Epithelial cell of esophagus (primary cell): Measurements from ENCODE around the gene GRIA3.

Source experiments
- DNase-seq: peaks from one replicate; pipeline ENCODE4 v3.0.0; 2010; ENCODE audit warnings: low read depth
- H3K4me3 ChIP-seq: 2 replicates; pipeline ENCODE4 v1.5.1; 2011; ENCODE audit warnings: mild to moderate bottlenecking, low read length, control low read depth
- CTCF ChIP-seq: IDR thresholded peaks from 2 replicates; pipeline ENCODE4 v1.5.1; 2011; ENCODE audit warnings: low read depth, mild to moderate bottlenecking, low read length, control low read depth, inconsistent platforms; ENCODE audit not compliant: insufficient read depth; ENCODE audit errors: missing control alignments

The GRIA3 gene

GRCh38 chrX:123260920-123261418 is 76.9 kb downstream of the GRIA3 start:
- TF ChIP-seq CTCF = no peak
- no peak for DNase-seq
- H3K4me3 ChIP-seq = no peak overlapping the region

GRCh38 chrX:123263270-123263669 is 79.2 kb downstream of the GRIA3 start:
- no peak for TF ChIP-seq CTCF
- DNase-seq = no peak
- no peak overlapping the region for H3K4me3 ChIP-seq

GRCh38 chrX:123263747-123264146 is 79.7 kb downstream of the GRIA3 start:
- no peak overlapping the region for H3K4me3 ChIP-seq
- DNase-seq = no peak
- no peak for TF ChIP-seq CTCF

GRCh38 chrX:123267220-123267619 is 83.1 kb downstream of the GRIA3 start:
- peak; percentile 10 for DNase-seq
- TF ChIP-seq CTCF = no peak
- no peak overlapping the region for H3K4me3 ChIP-seq

- TF ChIP-seq CTCF = no peak
- H3K4me3 ChIP-seq = no peak overlapping the region
- DNase-seq = peak; percentile 1
These were observed 87.8 kb downstream of the GRIA3 start for GRCh38 chrX:123271902-123272301.

DNA sequence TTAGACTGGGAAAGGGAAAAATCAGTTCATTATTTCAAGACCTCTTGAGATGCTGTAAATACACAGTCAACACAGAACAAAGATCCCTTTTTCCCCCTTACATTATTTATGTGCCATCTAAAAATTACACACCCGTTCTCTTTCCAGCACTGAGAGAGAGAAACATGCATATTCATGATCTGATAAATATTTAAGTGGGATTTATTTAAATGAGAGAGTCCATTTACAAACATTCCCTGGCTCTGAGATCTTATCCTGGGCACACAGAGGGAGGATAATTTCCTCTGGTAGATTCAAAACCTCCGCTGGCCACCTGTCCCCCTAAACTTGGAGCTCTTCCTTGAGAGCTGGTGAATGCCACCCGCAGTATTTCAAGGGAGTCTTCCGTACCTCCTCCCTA is 88.6 kb downstream of the GRIA3 start:
- no peak for DNase-seq
- H3K4me3 ChIP-seq = no peak overlapping the region
- TF ChIP-seq CTCF = no peak

- DNase-seq = peak; percentile 29
- no peak overlapping the region for H3K4me3 ChIP-seq
- no peak for TF ChIP-seq CTCF
These were observed 90.7 kb downstream of the GRIA3 start for GRCh38 chrX:123274796-123275195.
